Activated T-helper 1 cell treated with anti-CD3 and anti-CD28 coated beads, Interleukin-12 subunit alpha, Interleukin-12 subunit beta, Interleukin-2, Interleukin-4 antibody, amounts not matched to agents 30 ng/mL and 10 ng/mL and 1 ng/mL, durations not matched to agents 14 hours and 24 hours and 36 hours (primary cell): Measurements from ENCODE around the gene SLC13A3. TPM values are rescaled to one million over a fixed set of nuclear protein-coding genes. Genes with fewer than 3 reads are reported as not detected.

Experiments
- DNase-seq: peaks from one replicate; pipeline ENCODE4 v3.0.0; 2021; ENCODE audit warnings: low spot score
- H3K27ac Mint-ChIP-seq: one replicate; pipeline ENCODE4 v1.8.0; 2021; ENCODE audit warnings: mild to moderate bottlenecking, mixed read lengths
- H3K27me3 Mint-ChIP-seq: one replicate; pipeline ENCODE4 v1.8.0; 2022; ENCODE audit warnings: mild to moderate bottlenecking, moderate library complexity, mixed read lengths; ENCODE audit not compliant: insufficient read depth
- H3K36me3 Mint-ChIP-seq: one replicate; pipeline ENCODE4 v1.8.0; 2021; ENCODE audit warnings: low read depth, mixed read lengths
- H3K4me1 Mint-ChIP-seq: one replicate; pipeline ENCODE4 v1.8.0; 2021; ENCODE audit warnings: low read depth, mixed read lengths
- H3K4me3 Mint-ChIP-seq: one replicate; pipeline ENCODE4 v1.8.0; 2021; ENCODE audit warnings: mild to moderate bottlenecking, moderate library complexity, mixed read lengths
- H3K9me3 Mint-ChIP-seq: one replicate; pipeline ENCODE4 v1.8.0; 2021; ENCODE audit warnings: mixed read lengths
- intact Hi-C: fragments of 100-400 bp; cut with micrococcal nuclease; formaldehyde crosslinking; loops from one replicate; pipeline ENCODE4 v1.15.1; 2024
- total RNA-seq: library from RNA; stranded (reverse); gene quantifications from 2 replicates; pipeline ENCODE4 v1.2.3, GENCODE V29; 2022

Gene SLC13A3
- total RNA-seq, 1 donor from 2014 or later = not detected

DNA sequence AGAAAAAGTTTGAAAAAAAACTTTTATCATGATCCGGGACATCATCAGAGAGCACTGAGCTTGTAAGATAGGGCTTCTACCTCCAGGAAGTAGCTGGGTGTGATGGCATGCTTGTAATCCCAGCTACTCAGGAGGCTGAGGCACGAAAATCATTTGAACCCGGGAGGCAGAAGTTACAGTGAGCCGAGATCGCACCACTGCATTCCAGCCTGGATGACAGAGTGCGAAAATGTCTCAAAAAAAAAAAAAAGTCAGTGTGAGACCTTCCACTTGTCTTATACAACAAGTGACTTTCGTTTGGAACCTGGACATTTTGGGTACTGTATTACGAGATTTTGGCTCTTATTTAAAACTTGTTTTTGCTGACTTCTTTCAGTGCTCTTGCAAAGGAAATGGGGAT is 5.9 kb upstream of the SLC13A3 start:
- no peak overlapping the region for H3K27ac Mint-ChIP-seq
- intact Hi-C loops = no loop called here
- H3K9me3 Mint-ChIP-seq = no peaks in the 10 kb centered on the region
- H3K4me1 Mint-ChIP-seq = no peaks in the 10 kb centered on the region
- no peak for DNase-seq
- no peaks in the 10 kb centered on the region for H3K36me3 Mint-ChIP-seq
- no peak overlapping the region for H3K4me3 Mint-ChIP-seq
- peaks cover 16% of the 10 kb centered on the region for H3K27me3 Mint-ChIP-seq

DNA sequence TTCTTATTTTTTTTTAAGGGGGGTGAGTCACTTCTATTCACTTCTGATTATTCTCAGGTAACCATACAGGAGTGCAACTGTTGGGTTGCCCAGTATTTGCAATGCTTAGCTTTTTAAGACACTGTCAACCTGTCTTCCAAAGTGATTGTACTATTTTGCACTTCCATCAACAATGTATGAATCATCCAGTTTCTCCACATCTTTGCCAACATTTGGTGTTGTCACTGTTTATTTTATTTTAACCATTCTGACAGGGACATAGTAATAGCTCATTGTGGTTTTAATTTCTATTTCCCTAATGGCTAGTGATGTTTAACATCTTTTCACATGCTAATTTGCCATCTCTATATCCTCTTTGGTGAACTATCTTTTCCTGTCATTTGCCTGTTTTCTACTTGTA is 1.4 kb upstream of the SLC13A3 start:
- intact Hi-C loops = no loop called here
- Mint-ChIP-seq H3K9me3 (no peaks in the 10 kb centered on the region), H3K4me1 (peaks cover 4% of the 10 kb centered on the region), H3K27me3 (peaks cover 42% of the 10 kb centered on the region), H3K27ac (no peak overlapping the region), H3K36me3 (no peaks in the 10 kb centered on the region), H3K4me3 (no peak overlapping the region)
- DNase-seq = no peak

DNA sequence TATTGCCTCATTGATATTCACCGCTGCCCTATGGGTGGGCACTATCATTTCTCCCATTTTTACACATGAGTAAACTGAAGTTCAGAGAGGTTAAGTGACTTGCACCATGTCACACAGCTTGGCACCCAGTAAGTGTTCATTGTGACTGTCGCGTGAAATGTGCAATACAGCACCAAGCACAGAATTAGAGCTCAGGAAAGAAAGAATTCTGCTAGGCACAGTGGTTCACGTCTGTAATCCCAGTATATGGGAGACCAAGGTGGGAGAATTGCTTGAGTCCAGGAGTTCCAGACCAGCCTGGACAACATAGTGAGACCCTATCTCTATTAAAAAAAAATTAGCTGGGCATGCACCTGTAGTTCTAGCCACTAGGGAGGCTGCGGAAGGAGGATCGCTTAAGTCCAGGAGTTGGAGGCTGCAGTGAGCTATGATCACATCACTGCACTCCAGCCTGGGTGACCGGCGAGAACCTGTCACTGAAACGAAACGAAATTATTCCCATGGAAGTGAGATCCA is 626 bp downstream of the SLC13A3 start:
- Mint-ChIP-seq H3K9me3 (no peaks in the 10 kb centered on the region), H3K27ac (no peak overlapping the region), H3K27me3 (peaks cover 47% of the 10 kb centered on the region), H3K4me3 (no peak overlapping the region), H3K36me3 (no peaks in the 10 kb centered on the region), H3K4me1 (peaks cover 4% of the 10 kb centered on the region)
- intact Hi-C loops = no loop called here
- no peak for DNase-seq

DNA sequence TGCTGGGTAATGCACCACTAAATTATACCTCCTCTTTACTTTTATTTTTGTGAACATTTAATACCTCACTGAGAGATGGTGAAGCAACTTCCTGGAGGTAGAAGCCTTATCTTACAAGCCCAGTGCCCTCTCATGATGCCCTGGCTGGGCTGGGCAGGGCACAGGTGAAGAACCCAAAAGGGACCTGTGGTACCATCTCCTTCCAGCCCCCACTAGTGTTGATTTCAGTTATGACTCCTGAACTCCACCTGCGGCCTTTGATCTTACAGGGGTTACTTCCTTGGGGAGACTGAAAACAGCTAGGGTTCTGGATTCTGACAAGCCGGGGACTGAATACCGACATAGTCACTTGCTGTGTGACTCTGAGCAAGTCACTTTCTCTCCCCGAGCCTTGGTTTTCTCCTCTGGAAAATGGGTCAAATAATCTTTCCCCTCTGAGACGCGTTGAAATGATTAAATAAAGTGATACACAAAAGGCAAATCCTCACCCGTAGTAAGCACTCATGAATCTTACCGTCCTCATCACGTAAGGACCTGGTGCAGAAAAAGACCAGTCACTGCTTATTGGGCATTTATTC is 1.2 kb downstream of the SLC13A3 start:
- no peak for DNase-seq
- intact Hi-C loops = no loop called here
- peaks cover 4% of the 10 kb centered on the region for H3K4me1 Mint-ChIP-seq

DNA sequence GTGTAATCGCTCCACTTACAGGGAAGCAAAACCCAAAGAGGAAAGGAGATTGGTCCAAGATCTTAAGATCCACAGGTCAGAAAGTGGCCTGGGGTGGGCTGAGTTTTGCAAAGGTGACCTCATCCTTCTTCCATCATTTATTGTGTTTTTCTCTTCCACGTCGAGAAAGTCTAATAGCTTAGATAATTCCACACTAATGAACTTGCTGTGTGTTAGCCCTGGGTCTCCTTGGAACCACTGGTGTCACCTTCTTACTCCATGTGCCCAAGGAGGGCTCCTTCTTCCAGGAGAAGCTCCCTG is 1.7 kb downstream of the SLC13A3 start:
- Mint-ChIP-seq H3K27ac (no peak overlapping the region), H3K4me3 (no peak overlapping the region), H3K27me3 (peaks cover 49% of the 10 kb centered on the region), H3K4me1 (peaks cover 4% of the 10 kb centered on the region), H3K9me3 (no peaks in the 10 kb centered on the region), H3K36me3 (no peaks in the 10 kb centered on the region)
- intact Hi-C loops = no loop called here
- DNase-seq = no peak

More for the DNA sequence above, 1.2 kb downstream of the SLC13A3 start:
- peaks cover 48% of the 10 kb centered on the region for H3K27me3 Mint-ChIP-seq
- no peaks in the 10 kb centered on the region for H3K36me3 Mint-ChIP-seq
- no peak overlapping the region for H3K4me3 Mint-ChIP-seq
- no peak overlapping the region for H3K27ac Mint-ChIP-seq
- no peaks in the 10 kb centered on the region for H3K9me3 Mint-ChIP-seq

DNA sequence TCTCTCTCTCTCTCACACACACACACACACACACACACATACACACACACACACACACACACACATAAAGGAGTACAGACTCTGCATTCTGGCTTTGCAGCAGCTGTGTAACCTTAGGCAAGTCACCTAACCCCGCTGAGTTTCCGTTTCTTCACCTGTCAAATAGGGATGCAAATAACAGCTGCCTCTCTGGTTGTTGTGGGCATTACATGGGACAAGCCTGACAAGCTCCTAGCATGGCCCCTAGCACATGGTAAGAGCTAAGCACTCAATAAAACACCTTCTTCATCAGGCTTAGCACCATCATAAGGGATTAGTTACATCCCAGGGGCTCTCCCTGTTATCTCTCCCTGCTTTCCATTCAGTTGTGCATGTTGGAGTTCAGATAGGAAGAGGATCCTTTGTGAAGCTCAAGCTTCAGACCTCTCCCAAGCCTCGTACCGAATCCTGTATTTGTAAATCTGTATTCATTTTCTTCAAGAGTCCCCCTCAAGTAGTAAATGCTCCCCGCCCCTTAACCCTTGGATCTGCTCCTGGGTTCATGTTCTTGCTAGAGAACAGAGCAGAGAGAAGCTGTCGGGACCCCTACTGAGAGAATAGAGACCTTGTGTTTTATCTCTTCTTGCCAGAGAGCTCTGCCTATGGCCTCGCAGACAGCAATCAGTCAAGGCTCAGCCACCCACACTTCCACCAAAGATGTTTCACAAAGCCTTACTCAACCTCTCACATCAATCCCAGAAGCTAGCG is 2.2 kb downstream of the SLC13A3 start:
- no peak overlapping the region for H3K4me3 Mint-ChIP-seq
- H3K36me3 Mint-ChIP-seq = no peaks in the 10 kb centered on the region
- no peaks in the 10 kb centered on the region for H3K9me3 Mint-ChIP-seq
- intact Hi-C loops = no loop called here
- DNase-seq = no peak
- H3K27ac Mint-ChIP-seq = no peak overlapping the region
- peaks cover 49% of the 10 kb centered on the region for H3K27me3 Mint-ChIP-seq
- H3K4me1 Mint-ChIP-seq = peaks cover 4% of the 10 kb centered on the region

DNA sequence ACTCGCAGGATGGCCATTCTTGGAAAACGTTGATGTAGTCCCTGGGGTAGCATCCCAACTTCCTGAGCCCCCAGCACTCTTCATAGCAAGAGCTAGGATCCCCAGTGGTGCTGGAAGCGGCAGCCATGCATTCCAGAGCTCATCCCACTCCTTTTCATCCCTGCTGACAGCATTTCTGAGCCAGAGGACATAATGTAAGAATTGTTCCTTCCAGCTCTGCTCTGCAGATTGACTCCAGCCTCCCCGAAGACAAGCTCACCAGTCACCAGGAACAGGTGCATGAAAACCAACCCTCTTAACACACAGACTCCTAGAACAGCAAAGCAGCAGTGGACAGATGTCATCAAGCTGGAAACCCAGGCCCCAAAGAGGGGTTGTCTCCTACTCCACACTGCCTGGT is 3.8 kb downstream of the SLC13A3 start:
- peaks cover 43% of the 10 kb centered on the region for H3K27me3 Mint-ChIP-seq
- no peak overlapping the region for H3K4me3 Mint-ChIP-seq

DNA sequence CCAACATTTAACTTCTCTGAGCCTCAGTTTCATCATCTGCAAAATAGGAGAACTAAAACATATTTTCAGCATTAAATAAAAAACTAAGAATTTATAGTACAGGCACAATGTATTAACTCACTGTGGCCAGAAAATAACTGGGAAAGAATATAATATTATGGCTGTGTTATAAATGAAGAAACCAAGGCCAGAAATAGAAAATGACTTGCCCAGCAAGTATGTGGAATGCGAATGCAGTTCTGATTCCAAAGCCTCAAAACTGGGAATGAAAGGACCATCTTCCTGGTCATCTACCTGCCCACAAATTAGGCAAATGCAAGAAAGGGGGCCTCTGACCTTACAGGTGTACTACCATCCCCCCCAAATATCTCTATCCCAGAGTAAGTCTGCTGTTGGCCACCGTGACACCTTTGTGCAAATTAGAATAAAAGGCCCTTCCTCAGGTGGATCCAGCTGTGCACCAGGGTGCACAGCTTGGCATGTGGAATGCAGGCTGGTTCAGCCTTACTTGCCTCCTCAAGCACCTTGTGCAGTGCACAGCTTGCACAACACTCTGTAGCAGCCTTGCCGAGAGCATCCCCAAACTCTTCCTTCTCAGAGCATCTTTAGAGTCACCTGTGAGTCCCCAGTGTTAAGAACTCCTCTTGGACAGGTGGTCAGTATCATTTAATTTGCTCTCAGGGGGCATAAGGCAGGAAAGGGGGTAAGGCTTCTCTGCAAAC is 4.4 kb downstream of the SLC13A3 start:
- Mint-ChIP-seq H3K36me3 (no peaks in the 10 kb centered on the region), H3K4me3 (no peak overlapping the region), H3K27me3 (peaks cover 39% of the 10 kb centered on the region), H3K27ac (no peak overlapping the region), H3K9me3 (no peaks in the 10 kb centered on the region), H3K4me1 (peaks cover 4% of the 10 kb centered on the region)
- intact Hi-C loops = no loop called here
- DNase-seq = no peak

More for the DNA sequence above, 3.8 kb downstream of the SLC13A3 start:
- DNase-seq = no peak
- Mint-ChIP-seq H3K27ac (no peak overlapping the region), H3K4me1 (peaks cover 4% of the 10 kb centered on the region), H3K36me3 (no peaks in the 10 kb centered on the region), H3K9me3 (no peaks in the 10 kb centered on the region)
- intact Hi-C loops = no loop called here

DNA sequence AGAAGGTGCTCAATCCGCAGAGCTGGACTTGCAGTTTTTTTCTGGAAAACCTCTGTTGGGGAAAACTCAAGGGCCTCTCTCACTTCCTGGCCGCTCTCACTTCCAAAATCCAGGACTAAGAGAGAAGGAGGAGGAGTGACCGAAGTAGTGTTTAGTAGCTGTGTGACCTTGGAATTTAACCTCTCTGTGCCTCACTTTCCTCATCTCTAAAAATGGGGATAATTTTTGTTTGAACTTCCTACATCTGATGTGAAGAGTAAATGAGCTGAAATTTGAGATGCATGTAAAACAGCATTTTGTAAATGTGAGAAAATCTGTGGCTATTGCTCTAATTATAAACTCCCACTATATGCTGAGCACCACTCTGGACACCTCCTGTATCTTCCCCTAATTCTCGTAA is 5.1 kb downstream of the SLC13A3 start:
- peaks cover 36% of the 10 kb centered on the region for H3K27me3 Mint-ChIP-seq
- H3K4me3 Mint-ChIP-seq = no peak overlapping the region
- no peaks in the 10 kb centered on the region for H3K9me3 Mint-ChIP-seq
- peaks cover 4% of the 10 kb centered on the region for H3K4me1 Mint-ChIP-seq
- intact Hi-C loops = no loop called here
- no peaks in the 10 kb centered on the region for H3K36me3 Mint-ChIP-seq
- H3K27ac Mint-ChIP-seq = no peak overlapping the region
- DNase-seq = no peak

DNA sequence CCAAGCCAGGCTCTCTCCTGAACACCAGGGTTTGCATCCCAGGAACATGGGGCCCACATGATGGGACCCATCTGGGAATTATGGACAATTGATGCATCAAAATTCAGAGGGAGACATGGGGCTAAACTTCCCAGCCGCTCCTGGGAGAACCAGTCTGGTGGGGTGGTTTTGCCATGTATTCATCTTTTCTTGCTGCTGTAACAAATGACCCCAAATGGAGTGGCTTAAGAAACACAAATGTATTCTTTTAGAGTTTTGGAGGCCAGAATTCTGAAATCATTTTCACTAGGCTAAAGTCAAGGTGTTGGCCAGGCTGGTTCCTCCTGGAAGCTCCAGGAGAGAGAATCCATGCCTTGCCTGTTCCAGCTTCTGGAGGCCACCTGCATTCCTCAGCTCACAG is 6.5 kb downstream of the SLC13A3 start:
- Mint-ChIP-seq H3K27ac (no peak overlapping the region), H3K4me3 (no peak overlapping the region), H3K4me1 (no peaks in the 10 kb centered on the region), H3K9me3 (no peaks in the 10 kb centered on the region), H3K36me3 (no peaks in the 10 kb centered on the region), H3K27me3 (peaks cover 23% of the 10 kb centered on the region)
- DNase-seq = no peak
- intact Hi-C loops = no loop called here

DNA sequence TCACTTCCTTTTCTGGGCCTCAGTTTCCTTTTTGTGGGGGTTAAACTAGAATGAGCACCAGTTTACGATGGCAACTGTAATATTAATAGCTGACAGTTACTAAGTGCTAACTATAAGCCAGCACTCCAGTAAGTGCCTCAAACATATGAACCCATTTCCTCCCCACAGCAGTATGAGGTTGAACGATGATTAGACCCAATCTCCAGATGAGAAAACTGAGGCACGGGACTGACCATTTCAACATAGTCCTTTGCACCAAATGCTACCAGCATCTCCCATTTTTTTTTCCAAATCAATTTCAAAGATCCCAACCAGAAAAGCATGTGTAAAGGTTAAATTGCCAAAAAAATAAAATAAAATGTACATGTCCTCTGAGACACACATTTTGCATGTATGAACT is 7.1 kb downstream of the SLC13A3 start:
- no peak for DNase-seq
- peaks cover 17% of the 10 kb centered on the region for H3K27me3 Mint-ChIP-seq

DNA sequence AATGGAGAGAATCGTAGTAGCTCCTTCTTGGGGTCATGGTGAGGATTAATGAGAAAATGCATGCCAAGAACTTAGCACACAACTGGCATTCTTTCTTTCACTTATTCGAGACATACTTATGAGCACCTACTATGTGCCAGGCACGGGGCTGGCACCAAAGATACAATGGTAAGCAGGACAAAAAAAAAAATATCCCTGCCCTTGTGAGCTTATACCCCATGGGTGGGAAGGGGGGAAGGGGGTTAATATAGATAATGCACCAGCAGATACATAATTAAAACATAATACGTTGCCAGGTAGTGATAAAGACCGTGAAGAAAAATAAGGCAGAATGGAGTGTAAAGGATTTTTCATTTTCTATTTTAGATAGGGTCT is 8.3 kb downstream of the SLC13A3 start:
- Mint-ChIP-seq H3K4me1 (no peaks in the 10 kb centered on the region), H3K4me3 (no peak overlapping the region), H3K27ac (no peak overlapping the region), H3K27me3 (peaks cover 9% of the 10 kb centered on the region), H3K9me3 (no peaks in the 10 kb centered on the region), H3K36me3 (no peaks in the 10 kb centered on the region)
- intact Hi-C loops = no loop called here
- DNase-seq = no peak

More for the DNA sequence above, 7.1 kb downstream of the SLC13A3 start:
- Mint-ChIP-seq H3K36me3 (no peaks in the 10 kb centered on the region), H3K27ac (no peak overlapping the region), H3K9me3 (no peaks in the 10 kb centered on the region), H3K4me1 (no peaks in the 10 kb centered on the region), H3K4me3 (no peak overlapping the region)
- intact Hi-C loops = no loop called here

DNA sequence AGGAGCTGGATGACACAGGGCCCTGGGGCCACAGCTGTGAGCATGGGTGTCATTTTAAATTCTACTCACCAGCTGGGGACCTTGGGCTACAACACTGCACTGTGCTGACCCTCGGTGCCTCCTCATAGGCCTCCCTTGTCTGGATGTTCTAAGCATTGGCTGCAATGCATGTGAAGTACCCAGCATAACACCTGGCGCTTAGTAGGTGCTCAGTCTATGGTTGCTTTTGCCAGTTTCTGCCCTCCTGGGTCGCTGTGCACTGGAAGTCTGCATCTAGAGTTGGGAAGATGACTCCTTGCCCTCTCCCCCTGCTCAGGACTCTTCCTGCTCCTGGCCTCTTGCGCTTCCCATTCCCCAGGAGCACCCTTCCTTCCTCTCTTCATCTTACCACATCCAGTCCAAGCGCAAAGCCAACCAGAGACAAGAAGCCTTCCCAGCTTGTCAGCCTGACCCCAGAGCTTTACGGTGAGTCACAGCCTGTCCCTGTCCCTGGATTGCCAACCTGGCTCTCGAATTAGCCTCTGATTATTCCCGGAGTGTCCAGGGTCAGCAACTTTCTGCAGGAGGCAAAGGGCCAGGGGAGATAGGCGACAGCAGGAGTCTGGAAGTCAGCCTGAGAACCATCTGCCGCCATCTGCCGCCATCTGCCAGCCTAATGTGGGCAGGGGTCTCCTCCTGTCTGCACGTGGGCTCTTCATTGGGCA is 8.8 kb downstream of the SLC13A3 start:
- Mint-ChIP-seq H3K27ac (no peak overlapping the region), H3K4me3 (no peak overlapping the region), H3K36me3 (no peaks in the 10 kb centered on the region), H3K27me3 (peaks cover 10% of the 10 kb centered on the region), H3K9me3 (no peaks in the 10 kb centered on the region), H3K4me1 (no peaks in the 10 kb centered on the region)
- DNase-seq = no peak
- intact Hi-C loops = no loop called here
